ENCODE measurements around the gene IL15RA. TPM values are rescaled to one million over a fixed set of nuclear protein-coding genes. Genes with fewer than 3 reads are reported as not detected.

Gene IL15RA
- total and polyA plus RNA-seq, 7 donors, result 7.9 to 13.1 (median 9.6) TPM

GRCh38 chr10:5945190-5945509 is 32.2 kb downstream of the IL15RA start:
- no peak for TF ChIP-seq CTCF (IDR thresholded peaks at IDR 0.05)
- intact Hi-C loops (cut with DNase I), result no loop called here

GRCh38 chr10:5944389-5945189 is 32.8 kb downstream of the IL15RA start:
- ATAC-seq (peak; percentile 80 to 84 (median 82)), DNase-seq (peak; percentile 79 to 82)
- Histone ChIP-seq H3K4me1 (peaks cover 31% of the 10 kb centered on the region), H3K27ac (peak overlapping the region; percentile 77), H3K27me3 (ENCODE audit: insufficient read depth in 3 of 3, low read length in 2 of 3) (no peaks in the 10 kb centered on the region), H3K4me3 (peak overlapping the region; percentile 49), H3K9me3 (no peaks in the 10 kb centered on the region), H3K36me3 (ENCODE audit: insufficient read depth in 1 of 2, low read depth in 1 of 2) (no peaks in the 10 kb centered on the region)
- intact Hi-C loops (cut with DNase I), result no loop called here
- WGBS, 3 donors, result 31 to 37% (median 33%) methylated on average over 7 of the region's 7 CpGs
- no peak for TF ChIP-seq CTCF (IDR thresholded peaks at IDR 0.05)

More at GRCh38 chr10:5945190-5945509, 32.2 kb downstream of the IL15RA start:
- H3K4me1 ChIP-seq, result peaks cover 31% of the 10 kb centered on the region
- WGBS, 3 donors, result 79 to 85% (median 81%) methylated on average over 9 of the region's 9 CpGs
- no peaks in the 10 kb centered on the region for H3K9me3 ChIP-seq
- H3K4me3 ChIP-seq, result peak overlapping the region; percentile 49
- DNase-seq, result peak in 1 of 2 donors; percentile 58
- H3K27ac ChIP-seq, result peak overlapping the region; percentile 77
- no peaks in the 10 kb centered on the region for H3K27me3 ChIP-seq (ENCODE audit: insufficient read depth in 3 of 3, low read length in 2 of 3)
- no peaks in the 10 kb centered on the region for H3K36me3 ChIP-seq (ENCODE audit: insufficient read depth in 1 of 2, low read depth in 1 of 2)
- ATAC-seq, result no peak

- H3K9me3 ChIP-seq, result no peaks in the 10 kb centered on the region
- no peaks in the 10 kb centered on the region for H3K27me3 ChIP-seq (ENCODE audit: insufficient read depth in 3 of 3, low read length in 2 of 3)
- peak overlapping the region; percentile 28 for H3K4me3 ChIP-seq
- ATAC-seq (peak; percentile 65 to 76 (median 68)), DNase-seq (peak; percentile 66 to 76)
- intact Hi-C loops (cut with DNase I), result no loop called here
- H3K27ac ChIP-seq, result peak overlapping the region; percentile 77
- peaks cover 0 to 6% of the 10 kb centered on the region in 2 donors for H3K36me3 ChIP-seq (ENCODE audit: insufficient read depth in 1 of 2, low read depth in 1 of 2)
- TF ChIP-seq CTCF (IDR thresholded peaks at IDR 0.05), result no peak
- peaks cover 31% of the 10 kb centered on the region for H3K4me1 ChIP-seq
- WGBS, 3 donors, result 16 to 35% (median 26%) methylated on average over 15 of the region's 15 CpGs
These were observed 33.8 kb downstream of the IL15RA start for GRCh38 chr10:5943536-5943935.

GRCh38 chr10:5942474-5942873 is 34.9 kb downstream of the IL15RA start:
- H3K4me1 ChIP-seq, result peaks cover 31% of the 10 kb centered on the region
- H3K4me3 ChIP-seq, result no peak overlapping the region
- TF ChIP-seq CTCF (IDR thresholded peaks at IDR 0.05), result no peak
- peak; percentile 60 to 75 for DNase-seq
- H3K27ac ChIP-seq, result peak overlapping the region; percentile 53
- H3K36me3 ChIP-seq (ENCODE audit: insufficient read depth in 1 of 2, low read depth in 1 of 2), result peaks cover 0 to 17% of the 10 kb centered on the region in 2 donors
- H3K27me3 ChIP-seq (ENCODE audit: insufficient read depth in 3 of 3, low read length in 2 of 3), result no peaks in the 10 kb centered on the region
- ATAC-seq, result peak in 3 of 4 donors; percentile 8 to 19 (median 11)
- WGBS, 3 donors, result 64 to 71% (median 71%) methylated on average over 16 of the region's 16 CpGs
- intact Hi-C loops (cut with DNase I), result no loop called here
- H3K9me3 ChIP-seq, result no peaks in the 10 kb centered on the region
